ENCODE results near the gene LRRTM3.

- no peak for TF ChIP-seq POLR2A (IDR thresholded peaks at IDR 0.05)
- TF ChIP-seq CTCF (IDR thresholded peaks at IDR 0.05), result peak; percentile 58 to 65 (median 62)
These were observed at the start of gene LRRTM3 for GRCh38 chr10:66925896-66926715.
